ENCODE results near the gene MICU2. TPM values are rescaled to one million over a fixed set of nuclear protein-coding genes. Genes with fewer than 3 reads are reported as not detected.
A peak's percentile ranks its signal among the peaks of the same experiment; 100 is the strongest.
"Not testable (repeated sequence)": the region's sequence is repeated elsewhere in the genome, so short reads cannot be mapped to it uniquely, and the experiment has no call there.

Gene MICU2
- total RNA-seq, 2 experiments from 2014 or later, result 37.5 to 51.3 TPM

GRCh38 chr13:21590231-21590630 lies 13.7 kb downstream of the MICU2 start:
- peaks cover 63% of the 10 kb centered on the region for H3K79me2 ChIP-seq (ENCODE audit: insufficient read depth, low read depth, low read length)
- TF ChIP-seq CTCF (conservative IDR thresholded peaks at IDR 0.05; ENCODE audit: low read length), result no peak
- no peak for TF ChIP-seq EZH2phosphoT487 (IDR thresholded peaks at IDR 0.05; ENCODE audit: borderline replicate concordance, low read depth, low read length)
- no peaks in the 10 kb centered on the region for H3K9me3 ChIP-seq (ENCODE audit: low read length)
- no TSS peak for BruUV-seq (replicated peaks)
- intact Hi-C loops (cut with micrococcal nuclease; ENCODE audit: unreplicated experiment), result no loop called here
- H3K4me3 ChIP-seq (ENCODE audit: low read depth, low read length, poor library complexity, severe bottlenecking), result no peak overlapping the region
- H4K20me1 ChIP-seq (ENCODE audit: insufficient read depth, low read length), result no peaks in the 10 kb centered on the region
- no peak overlapping the region for H2AFZ ChIP-seq (ENCODE audit: low read length)
- H3K36me3 ChIP-seq (ENCODE audit: insufficient read depth, low read length), result no peaks in the 10 kb centered on the region; the same call in 1 of the 2 replicates
- ChIA-PET CTCF (ENCODE audit: unreplicated experiment) (no interaction called here), POLR2A (interaction anchor here (0.9 kb wide), 1 partner anchor 9 kb away, joined by 3 read pairs; no protein-coding TSS in a partner anchor)
- no peak for DNase-seq (ENCODE audit: low spot score)
- no peak overlapping the region for H3K27ac ChIP-seq (ENCODE audit: low read depth, low read length, poor library complexity, severe bottlenecking)
- no peaks in the 10 kb centered on the region for H3K9me2 ChIP-seq (ENCODE audit: insufficient read depth, low read length)
- peaks cover 5% of the 10 kb centered on the region for H3K4me1 ChIP-seq (ENCODE audit: insufficient read depth, low read length, poor library complexity, severe bottlenecking)
- H3K4me2 ChIP-seq (ENCODE audit: low read length), result no peak overlapping the region

- intact Hi-C loops (cut with micrococcal nuclease; ENCODE audit: unreplicated experiment); H3K36me3 ChIP-seq (ENCODE audit: insufficient read depth, low read length); H3K9me2 ChIP-seq (ENCODE audit: insufficient read depth, low read length); H3K4me3 ChIP-seq (ENCODE audit: low read depth, low read length, poor library complexity, severe bottlenecking); H4K20me1 ChIP-seq (ENCODE audit: insufficient read depth, low read length); H3K9me3 ChIP-seq (ENCODE audit: low read length); H3K27ac ChIP-seq (ENCODE audit: low read depth, low read length, poor library complexity, severe bottlenecking); H2AFZ ChIP-seq (ENCODE audit: low read length); H3K4me1 ChIP-seq (ENCODE audit: insufficient read depth, low read length, poor library complexity, severe bottlenecking); DNase-seq (ENCODE audit: low spot score); H3K4me2 ChIP-seq (ENCODE audit: low read length); CTCF ChIA-PET (ENCODE audit: unreplicated experiment): not testable (repeated sequence)
- POLR2A ChIA-PET, result interaction anchor here (1.1 kb wide), 1 partner anchor 15 kb away, joined by 4 read pairs; the partner anchor contains the start of gene MICU2
- TSS peak; percentile 11 for BruUV-seq (replicated peaks)
- peaks cover 67% of the 10 kb centered on the region for H3K79me2 ChIP-seq (ENCODE audit: insufficient read depth, low read depth, low read length)
Measured at GRCh38 chr13:21589510-21589909, 14.5 kb downstream of the MICU2 start.

- H3K9me2 ChIP-seq (ENCODE audit: insufficient read depth, low read length); H3K4me3 ChIP-seq (ENCODE audit: low read depth, low read length, poor library complexity, severe bottlenecking); H4K20me1 ChIP-seq (ENCODE audit: insufficient read depth, low read length); intact Hi-C loops (cut with micrococcal nuclease; ENCODE audit: unreplicated experiment); H3K9me3 ChIP-seq (ENCODE audit: low read length); CTCF ChIA-PET (ENCODE audit: unreplicated experiment); H3K36me3 ChIP-seq (ENCODE audit: insufficient read depth, low read length); H3K4me1 ChIP-seq (ENCODE audit: insufficient read depth, low read length, poor library complexity, severe bottlenecking); BruUV-seq (replicated peaks); DNase-seq (ENCODE audit: low spot score); H2AFZ ChIP-seq (ENCODE audit: low read length); H3K27ac ChIP-seq (ENCODE audit: low read depth, low read length, poor library complexity, severe bottlenecking); H3K4me2 ChIP-seq (ENCODE audit: low read length): not testable (repeated sequence)
- POLR2A ChIA-PET, result interaction anchor here (0.6 to 1.1 kb wide), 3 partner anchors 12 to 340 kb away, joined by 3 to 7 read pairs (median 4); partner anchors contain the start of gene MICU2
- peaks cover 66% of the 10 kb centered on the region for H3K79me2 ChIP-seq (ENCODE audit: insufficient read depth, low read depth, low read length)
Measured at GRCh38 chr13:21588411-21588810, 15.6 kb downstream of the MICU2 start.

Measured in OCI-LY7 (cell line).